GM18498 (cell line): ENCODE results near the gene IDUA.

Experiments
- ATAC-seq: cut with Tn5 transposase; IDR thresholded peaks from one replicate; pipeline ENCODE4 v1.9.1; 2021; ENCODE audit warnings: mild to moderate bottlenecking, moderate library complexity; ENCODE audit not compliant: unreplicated experiment

The IDUA gene

DNA sequence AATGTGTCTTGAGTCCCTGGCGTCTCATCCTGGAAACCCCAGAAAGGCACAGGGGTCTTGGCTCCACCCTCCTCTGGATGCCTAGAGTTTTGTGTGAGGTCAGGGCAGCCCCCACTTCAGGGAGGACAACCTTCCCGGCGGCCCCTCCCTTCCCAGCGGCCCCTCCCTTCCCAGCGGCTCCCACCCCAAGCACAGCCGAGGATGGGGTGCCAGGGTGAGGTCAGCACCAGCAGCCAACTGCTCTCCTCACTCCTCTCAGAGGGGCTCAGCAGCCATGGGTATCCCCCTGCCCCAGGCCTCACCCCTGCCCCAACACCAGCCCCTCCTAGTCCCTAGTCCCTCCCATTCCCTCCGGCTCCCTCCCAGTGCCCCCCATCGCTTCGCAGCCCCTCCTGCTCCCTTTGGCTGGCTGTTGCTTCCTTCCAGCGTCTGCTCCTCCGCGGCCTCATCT lies 30.9 kb upstream of the IDUA start:
- no peak for ATAC-seq

DNA sequence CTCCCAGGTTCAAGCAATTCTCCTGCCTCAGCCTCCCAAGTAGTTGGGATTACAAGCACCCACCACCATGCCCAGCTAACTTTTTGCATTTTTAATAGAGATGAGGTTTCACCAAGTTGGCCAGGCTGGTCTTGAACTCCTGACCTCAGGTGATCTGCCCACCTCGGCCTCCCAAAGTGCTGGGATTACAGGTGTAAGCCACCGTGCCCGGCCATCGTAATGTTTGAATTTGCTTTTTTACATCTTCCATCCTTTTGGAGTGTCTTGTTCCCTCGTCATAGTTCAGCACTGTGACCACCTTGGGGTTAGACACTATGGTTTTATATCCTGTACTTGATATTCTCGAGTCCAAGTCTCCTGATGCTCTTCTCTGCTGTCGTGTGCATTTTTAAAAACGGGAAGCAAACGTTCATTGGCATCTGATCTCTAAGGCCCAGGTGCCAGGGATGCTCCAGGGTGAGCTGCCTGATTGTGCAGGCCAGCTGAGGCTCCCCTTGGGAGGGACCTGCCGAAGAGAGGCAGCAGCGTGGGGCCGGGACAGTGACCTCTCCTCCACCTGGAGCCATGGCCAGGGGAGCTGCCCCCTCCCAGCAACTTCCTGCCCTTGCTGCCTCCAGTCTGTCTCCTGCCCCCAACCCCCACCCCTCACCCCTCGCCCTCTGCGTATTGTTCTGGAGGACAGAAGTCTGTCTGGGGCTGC lies 30.2 kb upstream of the IDUA start:
- no peak for ATAC-seq

DNA sequence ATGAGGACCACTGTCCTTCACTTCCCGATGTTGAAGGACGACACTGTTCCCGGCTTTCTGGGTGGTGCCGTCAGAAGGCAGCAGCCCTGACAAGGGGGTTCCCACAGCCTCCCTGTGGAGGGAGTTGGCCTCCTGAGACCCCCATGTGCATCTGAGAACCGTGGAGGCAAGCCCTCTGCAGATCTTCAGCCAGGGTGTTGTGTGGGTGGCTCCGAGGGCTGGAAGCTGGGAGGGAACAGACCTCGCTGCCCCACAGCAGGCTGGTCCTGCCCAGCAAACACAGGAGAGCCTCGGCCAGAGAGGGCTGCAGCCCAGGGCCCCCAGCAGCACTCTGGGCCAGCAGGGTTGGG lies 29.6 kb upstream of the IDUA start:
- ATAC-seq, result no peak

DNA sequence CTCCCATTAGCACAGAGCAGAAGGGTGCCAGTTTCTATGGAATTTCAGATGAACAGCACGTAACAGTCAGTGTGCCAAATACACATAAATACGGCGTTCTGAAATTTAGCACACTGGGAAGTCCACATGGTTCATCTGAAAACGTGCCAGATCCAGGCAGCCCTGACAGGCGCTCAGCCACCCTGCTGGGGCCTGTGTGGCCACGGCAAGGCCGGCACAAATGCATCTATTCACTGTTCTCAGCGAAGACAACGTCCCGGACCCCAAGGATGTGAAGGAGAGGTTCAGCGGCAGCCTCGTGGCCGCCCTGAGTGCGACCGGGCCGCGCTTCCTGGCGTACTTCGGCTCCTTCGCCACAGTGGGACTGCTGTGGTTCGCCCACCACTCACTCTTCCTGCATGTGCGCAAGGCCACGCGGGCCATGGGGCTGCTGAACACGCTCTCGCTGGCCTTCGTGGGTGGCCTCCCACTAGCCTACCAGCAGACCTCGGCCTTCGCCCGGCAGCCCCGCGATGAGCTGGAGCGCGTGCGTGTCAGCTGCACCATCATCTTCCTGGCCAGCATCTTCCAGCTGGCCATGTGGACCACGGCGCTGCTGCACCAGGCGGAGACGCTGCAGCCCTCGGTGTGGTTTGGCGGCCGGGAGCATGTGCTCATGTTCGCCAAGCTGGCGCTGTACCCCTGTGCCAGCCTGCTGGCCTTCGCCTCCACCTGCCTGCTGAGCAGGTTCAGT lies 29.1 kb upstream of the IDUA start:
- ATAC-seq, result no peak

DNA sequence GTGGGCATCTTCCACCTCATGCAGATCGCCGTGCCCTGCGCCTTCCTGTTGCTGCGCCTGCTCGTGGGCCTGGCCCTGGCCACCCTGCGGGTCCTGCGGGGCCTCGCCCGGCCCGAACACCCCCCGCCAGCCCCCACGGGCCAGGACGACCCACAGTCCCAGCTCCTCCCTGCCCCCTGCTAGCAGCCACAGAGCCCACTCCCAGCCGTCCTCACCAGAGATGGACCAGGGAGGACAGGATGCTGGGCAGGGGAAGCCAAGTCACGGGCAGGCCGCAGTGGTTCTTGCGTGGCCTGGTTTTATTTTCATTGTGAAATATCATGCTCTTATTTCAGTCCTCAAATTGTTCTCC lies 28.6 kb upstream of the IDUA start:
- no peak for ATAC-seq

DNA sequence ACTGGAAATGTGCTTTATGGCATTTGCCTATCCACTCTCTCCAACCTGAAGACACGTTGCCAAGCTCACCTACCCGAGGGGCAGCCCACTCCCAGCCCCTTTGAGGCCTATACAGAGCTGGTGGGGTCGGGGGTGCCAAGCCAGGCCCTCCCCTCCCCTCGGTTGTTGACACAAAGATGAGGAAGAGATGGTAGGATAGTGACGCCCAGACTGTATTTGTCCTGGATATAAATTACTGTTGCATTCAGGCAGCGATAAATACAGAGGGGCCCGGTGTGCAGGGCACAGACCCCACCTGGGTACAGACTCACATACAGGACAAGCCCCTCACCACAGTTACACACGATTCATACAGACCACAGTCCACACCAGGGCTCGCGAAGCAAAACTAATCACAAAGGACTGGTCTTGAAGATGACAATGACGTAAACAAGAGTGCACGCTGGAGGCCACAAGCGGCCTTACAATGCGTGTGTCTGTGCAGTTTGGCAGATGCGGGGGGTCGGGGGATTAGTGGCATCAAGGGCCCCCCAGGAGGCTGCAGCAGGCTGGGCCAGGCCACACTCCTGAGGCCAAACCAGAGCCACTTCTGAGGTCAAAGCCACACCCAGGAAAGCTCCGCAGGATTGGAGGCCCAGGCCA lies 28.0 kb upstream of the IDUA start:
- no peak for ATAC-seq

DNA sequence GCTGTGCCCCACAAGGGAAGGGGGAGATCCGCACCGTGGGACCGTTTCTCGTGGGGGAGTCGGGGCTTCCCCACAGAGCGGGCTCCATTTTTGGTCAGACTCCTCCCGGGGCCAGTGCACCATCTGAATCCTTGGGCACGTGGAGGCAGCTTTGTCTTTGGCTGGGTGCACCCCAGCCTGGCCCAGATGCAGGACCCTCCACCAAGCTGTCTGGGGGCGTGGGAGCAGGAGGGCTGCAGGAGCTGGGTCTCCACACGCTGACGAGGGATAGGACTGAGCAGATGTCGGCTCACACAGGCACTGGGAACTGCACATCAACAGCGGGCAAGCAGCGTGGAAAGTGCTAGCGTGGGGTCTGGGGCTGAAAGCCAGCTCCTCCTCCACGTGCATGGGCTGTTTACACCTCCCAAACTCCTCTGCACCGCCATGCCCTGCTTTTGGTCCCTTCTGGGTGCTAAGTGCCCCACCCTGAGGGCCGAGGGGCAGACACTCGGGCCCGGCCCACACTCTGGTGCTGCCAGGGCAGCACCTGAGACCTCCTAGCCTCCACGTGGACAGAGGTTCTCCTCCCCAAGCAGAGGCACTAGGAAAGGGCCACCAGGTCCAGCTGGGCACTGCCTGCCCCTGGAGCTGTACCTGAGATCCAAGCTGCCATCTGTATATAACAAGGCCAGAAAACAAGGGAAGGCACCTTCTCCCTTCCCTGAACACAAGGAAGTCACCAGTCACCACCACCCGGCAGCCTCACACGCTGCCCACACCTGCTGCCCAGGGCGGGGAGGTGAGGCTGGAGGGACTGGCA lies 27.3 kb upstream of the IDUA start:
- ATAC-seq, result no peak

DNA sequence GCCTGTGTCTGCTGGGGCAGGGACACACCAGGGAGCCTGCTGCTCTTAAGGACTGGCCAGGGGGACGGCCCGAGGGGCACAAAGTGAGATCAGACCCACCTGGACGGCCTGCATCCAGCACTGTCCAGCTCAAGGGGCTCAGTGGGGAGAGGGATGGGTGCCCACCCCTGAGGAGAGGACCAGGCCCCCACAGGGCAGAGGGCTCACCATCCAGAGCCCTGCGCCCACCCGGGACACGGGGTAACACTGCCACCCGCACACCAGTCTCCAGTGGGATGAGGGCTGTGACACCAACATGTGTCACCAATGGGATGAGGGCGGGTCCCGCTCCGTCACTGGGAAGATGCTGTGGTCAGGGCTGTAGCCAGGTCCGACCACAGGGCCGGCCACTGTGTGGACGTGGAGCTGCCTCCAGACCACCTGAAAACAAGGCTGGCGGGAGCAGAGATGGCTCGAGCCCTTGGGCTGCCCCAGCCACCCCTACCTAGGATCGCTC lies 26.7 kb upstream of the IDUA start:
- no peak for ATAC-seq

DNA sequence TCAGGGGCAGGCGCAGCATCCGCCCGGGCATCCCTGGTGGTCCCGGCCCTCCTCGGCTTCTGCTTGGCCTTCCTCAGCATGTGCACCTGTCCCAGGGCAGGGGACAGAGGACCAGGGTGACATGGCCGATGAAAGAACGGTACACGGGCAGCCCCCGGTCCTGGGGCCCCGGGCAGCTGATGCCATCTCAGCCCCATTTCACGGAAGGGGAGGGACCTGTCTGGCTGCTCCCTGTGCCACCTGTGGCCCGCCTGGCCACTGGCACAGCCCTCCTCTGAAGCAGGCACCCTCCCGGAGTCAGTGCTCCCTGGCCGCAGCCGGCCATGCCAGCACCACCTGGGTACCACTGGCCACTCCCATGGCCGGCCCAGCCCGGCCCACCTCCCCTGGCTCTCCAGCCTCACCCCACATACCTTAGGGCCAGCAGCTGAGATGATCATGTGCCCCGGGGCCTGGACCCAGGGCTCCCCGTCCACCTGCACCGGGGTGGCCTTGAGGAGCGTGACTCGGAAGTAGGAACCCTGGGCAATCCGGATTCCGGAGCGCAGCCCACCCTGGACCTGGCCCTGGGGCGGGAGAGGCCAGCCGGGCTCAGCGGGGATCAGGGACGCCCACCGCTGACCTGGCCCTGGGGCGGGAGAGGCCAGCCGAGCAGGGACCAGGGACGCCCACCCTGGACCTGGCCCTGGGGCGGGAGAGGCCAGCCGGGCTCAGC lies 26.1 kb upstream of the IDUA start:
- ATAC-seq, result no peak

DNA sequence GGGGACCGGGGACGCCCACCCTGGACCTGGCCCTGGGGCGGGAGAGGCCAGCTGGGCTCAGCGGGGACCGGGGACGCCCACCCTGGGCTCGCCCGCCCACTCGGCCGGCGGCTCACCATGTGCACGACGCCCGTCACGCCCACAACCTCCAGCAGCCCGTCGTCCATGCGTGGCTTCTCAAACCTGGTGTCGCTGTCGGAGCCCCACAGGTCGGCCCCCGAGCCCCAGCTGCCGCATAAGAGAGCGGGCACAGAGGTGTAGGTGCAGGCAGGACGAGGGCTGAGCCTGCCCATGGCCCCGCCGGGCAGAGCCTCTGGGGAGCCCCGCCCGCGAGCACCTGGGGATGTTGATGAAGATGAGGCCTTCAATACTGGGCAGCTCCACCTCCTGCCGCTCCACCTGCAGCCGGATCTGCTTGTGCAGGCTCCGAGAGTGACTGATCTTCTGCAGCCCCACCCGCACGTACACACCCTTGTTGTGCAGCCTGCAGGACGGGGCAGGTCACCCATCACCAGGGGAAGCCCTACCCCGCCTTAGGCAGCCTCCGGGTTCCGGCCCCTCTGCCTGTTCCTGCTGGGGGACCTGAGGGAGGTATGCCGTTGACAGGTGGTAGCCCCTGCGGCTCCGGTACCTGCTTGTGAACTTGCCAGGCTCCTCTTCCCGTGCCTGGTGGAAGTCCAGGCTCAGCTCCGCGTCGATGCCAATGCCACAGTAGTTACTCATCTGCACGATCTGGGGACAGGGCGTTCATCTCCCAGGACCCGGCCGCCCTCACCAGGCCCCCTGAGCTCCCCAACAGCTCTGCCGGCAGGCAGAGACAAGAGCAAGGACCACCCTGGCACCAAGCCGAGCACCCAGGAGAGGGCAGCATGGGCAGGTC lies 25.3 kb upstream of the IDUA start:
- ATAC-seq, result no peak

DNA sequence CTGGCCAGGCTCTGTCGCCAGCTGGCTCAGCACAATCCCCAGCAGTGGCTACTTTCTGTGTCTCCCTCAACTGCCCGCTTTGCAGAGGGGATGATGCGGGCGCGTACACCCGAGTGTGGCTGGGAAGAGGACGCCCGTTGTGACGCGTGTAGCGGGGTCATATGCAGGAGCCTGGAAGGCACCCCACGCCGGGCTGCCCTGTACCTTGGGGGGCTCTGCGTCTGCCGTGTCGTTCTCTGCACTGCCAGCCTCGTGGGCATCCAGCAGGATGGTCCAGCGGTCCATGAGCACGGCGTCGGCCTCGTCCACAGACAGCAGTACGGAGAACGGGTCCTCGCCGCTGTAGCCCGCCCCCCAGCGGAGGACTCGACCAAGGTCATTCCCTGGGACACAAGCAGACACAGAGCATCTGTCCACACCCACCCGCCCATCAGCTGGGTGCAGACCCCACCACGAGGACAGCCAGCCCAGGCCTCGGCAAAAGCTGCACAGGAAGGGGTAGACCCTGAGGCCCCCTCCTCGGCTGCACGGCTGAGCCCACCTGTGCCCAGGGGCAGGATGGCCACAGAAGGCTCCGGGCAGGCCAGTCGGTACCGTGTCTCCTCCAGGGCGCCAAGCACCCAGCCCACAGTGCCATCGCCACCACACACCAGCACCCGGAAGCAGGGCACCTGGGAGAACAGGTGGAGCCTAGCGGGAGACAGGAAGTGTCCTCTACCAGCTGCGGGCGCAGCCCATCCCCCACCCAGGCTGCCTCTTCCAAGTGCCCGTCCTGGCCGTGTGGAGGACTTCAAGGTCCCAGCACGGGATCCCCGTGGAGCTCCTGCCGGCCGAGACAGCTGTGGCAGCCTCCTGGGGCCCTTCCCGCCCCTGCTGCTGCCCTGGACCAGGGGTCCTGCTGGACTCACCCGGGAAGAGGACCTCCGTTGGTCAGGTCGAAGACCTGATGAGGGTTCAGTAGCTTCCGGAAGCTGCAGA lies 24.3 kb upstream of the IDUA start:
- no peak for ATAC-seq

DNA sequence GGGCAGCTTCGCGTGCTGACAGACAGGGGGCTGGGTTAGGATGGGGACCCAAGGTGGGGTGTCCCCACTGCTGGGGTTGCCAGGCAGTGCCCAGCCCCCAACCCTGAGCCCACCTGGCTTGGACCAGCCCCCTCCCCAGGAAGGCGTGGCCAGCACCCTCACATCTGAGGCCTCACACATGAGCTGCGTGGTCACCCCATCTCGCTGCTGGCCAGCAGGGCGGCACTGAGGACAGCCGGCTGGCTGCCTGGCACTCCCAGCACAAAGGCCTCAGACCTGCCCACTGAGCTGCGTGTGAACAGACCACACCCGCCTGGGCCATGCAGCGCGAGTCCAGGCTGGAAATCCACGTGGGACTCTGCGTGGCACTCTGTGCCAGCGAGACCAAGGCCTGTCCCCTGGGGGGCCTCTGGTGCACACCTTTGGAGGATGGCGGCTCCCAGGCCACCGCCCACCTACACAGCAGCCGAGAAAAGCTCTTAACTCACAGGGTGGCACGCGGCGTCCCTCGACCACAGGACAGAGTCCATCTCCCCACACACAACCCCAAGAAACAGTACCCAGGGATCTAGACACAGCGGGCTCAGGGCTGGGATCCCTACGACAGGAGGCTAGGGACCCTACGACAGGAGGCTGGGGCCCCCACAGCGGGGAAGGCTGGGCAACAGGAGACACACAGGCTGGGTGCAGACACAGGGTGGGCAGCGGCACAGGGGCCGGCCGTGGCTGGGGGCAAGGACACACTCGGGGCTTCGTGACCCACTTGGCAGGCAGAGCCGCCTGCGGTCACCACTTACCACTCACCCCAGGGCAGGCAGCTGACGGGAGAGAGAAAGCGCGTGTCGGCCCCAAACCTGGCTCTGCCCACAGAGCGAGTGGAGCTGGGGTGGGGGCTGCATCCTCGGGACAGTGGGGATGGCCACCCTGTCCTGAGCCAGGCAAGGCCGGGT lies 23.3 kb upstream of the IDUA start:
- ATAC-seq, result no peak

DNA sequence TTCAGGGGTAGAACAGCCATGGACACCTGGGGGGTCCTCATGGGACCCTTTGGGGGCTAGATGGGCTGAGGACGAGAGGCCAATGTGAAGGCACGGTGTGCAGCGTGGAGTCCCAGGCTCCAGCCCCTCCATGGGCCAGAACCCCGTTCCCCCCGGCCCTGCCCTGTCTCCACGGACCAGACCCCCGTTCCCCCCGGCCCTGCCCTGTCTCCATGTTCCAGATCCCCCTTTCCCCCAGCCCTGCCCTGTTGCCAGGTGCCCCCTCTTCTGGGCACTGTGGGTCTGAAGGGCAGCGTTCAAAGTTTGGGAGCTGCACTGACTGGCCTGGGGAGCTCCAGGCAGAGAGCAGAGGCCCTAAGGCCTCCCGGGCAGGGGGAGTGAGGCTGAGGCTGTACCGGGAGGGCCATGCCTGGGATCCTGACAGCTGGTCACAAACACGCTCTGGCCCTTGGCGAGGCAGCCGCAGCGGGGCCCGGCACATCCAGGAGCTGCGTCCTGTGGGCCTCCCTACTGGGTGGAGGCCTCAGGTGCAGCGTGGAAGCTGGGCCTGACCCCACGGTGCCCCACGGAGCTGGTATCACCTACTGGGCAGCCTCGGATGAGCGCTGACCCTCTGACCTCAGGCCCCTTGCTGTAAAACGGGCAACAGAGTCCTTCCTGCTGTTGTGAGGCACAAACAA lies 22.4 kb upstream of the IDUA start:
- ATAC-seq, result no peak

DNA sequence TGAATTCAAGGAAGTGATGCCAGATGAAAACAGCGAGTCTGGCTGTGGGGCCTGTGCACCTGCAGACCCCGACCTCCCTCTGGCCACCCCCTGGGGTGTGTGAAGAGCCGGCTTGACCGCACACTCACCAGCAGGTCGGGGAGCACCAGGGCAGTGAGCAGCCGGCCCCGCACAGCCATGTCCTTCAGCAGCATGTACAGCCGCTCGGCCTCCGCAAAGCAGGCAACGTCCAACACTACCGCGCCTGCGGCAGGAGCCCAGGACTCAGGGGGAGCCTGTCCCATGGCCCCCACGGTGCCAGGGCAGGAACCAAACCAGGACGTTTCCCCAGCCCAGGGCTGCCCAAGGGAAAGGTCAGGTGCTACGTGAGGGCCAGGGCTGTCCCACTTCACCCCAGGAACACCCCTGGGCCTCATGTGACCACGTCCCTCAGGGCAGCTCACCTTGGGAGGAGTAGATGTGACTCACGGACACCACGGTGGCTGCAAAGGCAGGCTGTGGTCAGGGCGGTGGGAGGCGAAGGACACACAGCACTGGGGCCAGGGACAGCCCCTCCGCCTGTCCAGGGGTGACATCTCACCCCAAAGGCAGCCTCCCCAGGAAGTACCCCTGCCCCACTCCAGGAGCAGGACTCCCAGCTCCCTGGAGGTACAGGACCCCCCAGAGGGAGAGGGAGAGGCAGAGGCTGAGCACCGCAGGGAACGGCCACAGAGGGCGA lies 21.6 kb upstream of the IDUA start:
- ATAC-seq, result no peak

DNA sequence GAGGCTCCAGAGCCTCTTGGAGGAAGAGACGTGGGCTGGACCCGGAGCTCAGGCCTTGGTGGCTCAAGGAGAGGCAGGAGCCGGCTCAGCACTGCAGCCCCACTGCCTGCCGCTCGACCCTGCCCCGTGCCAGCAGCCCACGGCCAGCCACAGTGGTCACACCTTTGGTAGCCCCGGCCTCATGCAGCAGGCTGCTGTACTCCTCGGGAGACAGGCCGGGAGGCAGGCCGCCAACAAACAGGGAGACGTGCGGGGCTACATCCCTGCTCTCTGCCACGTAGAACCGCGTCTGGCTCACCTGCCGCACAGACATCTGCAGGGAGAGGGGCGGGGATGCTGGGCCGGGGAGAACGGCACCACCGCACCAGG lies 21.1 kb upstream of the IDUA start:
- no peak for ATAC-seq
